BLaER1 treated with 17β-estradiol and CSF1 and Interleukin-3, amounts not matched to agents 10 nM and 100 nM (cell line): ENCODE results near the gene SNAP23.
A peak's percentile ranks its signal among the peaks of the same experiment; 100 is the strongest.
"Not testable (repeated sequence)": the region's sequence is repeated elsewhere in the genome, so short reads cannot be mapped to it uniquely, and the experiment has no call there.

Experiments used
- H3K27ac ChIP-seq, 11 experiments: shearing (Covaris generic); formaldehyde crosslinking; 2 replicates each; pipeline ENCODE4 v1.8.1; 2022
- H3K27me3 ChIP-seq, 11 experiments: shearing (Covaris generic); formaldehyde crosslinking; 2 replicates each; pipeline ENCODE4 v1.8.1; 2022
- H3K36me3 ChIP-seq, 11 experiments: shearing (Covaris generic); formaldehyde crosslinking; 2 replicates each; pipeline ENCODE4 v1.8.1; 2022
- H3K4me1 ChIP-seq, 10 experiments: shearing (Covaris generic); formaldehyde crosslinking; 2 replicates each; pipeline ENCODE4 v1.8.1; 2022
- H3K4me2 ChIP-seq, 11 experiments: shearing (Covaris generic); formaldehyde crosslinking; 2 replicates each; pipeline ENCODE4 v1.8.1; 2022
- H3K4me3 ChIP-seq, 10 experiments: shearing (Covaris generic); formaldehyde crosslinking; 2 replicates each; pipeline ENCODE4 v1.8.1; 2022
- H3K9ac ChIP-seq, 11 experiments: shearing (Covaris generic); formaldehyde crosslinking; 2 replicates each; pipeline ENCODE4 v1.8.1; 2022
- H3K9me3 ChIP-seq, 11 experiments: shearing (Covaris generic); formaldehyde crosslinking; replicated peaks in 1 of 11; 2 replicates each; pipeline ENCODE4 v1.8.1; 2022
- H4K20me1 ChIP-seq, 11 experiments: shearing (Covaris generic); formaldehyde crosslinking; 2 replicates each; pipeline ENCODE4 v1.8.1; 2022
- Cebpa-rat ChIP-seq, 11 experiments: shearing (Covaris generic); IDR thresholded peaks; 2 replicates each; pipeline ENCODE4 v1.8.1; 2022

The SNAP23 gene

GRCh38 chr15:42544853-42545629 lies 49.6 kb downstream of the SNAP23 start:
- H3K9ac ChIP-seq = no peak overlapping the region

DNA sequence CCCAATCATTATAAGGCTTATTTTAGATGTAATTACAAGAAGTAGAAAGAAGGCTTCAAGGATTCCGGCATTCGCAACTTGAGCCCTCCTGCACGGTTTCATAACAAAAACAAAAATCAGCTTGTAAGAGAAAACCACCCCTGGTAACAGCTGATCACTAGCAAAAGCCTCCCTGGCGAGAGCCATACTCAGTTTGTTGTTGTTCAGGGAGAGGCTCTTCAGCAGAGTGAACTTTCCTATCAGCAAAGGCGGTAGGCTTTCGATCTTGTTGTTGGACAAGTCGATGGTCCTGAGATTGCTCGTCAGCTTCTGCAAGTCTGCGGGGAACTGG lies 52.4 kb downstream of the SNAP23 start:
- TF ChIP-seq Cebpa-rat (IDR thresholded peaks at IDR 0.05) = no peak
- peak overlapping the region; percentile 85 to 96 (median 90) for H3K4me3 ChIP-seq
- H3K9ac ChIP-seq = peak overlapping the region; percentile 84 to 94 (median 91)
- no peaks in the 10 kb centered on the region for H3K9me3 ChIP-seq
- H3K4me1 ChIP-seq = peaks cover 32 to 57% (median 50%) of the 10 kb centered on the region in 10 experiments
- peak overlapping the region; percentile 62 to 93 (median 89) for H3K27ac ChIP-seq
- peaks cover 18 to 64% (median 45%) of the 10 kb centered on the region in 11 experiments for H3K36me3 ChIP-seq
- peak overlapping the region; percentile 78 to 92 (median 85) for H3K4me2 ChIP-seq
- H4K20me1 ChIP-seq = peaks cover 0 to 30% (median 3%) of the 10 kb centered on the region in 11 experiments; a peak in 8 of 22 replicates
- H3K27me3 ChIP-seq = no peaks in the 10 kb centered on the region

More at GRCh38 chr15:42544853-42545629, 49.6 kb downstream of the SNAP23 start:
- H3K4me3 ChIP-seq = no peak overlapping the region
- H3K27ac ChIP-seq = peak overlapping the region in 3 of 11 experiments; percentile 19 to 40 (median 34); a peak in 4 of 22 replicates
- no peaks in the 10 kb centered on the region for H3K9me3 ChIP-seq
- TF ChIP-seq Cebpa-rat (IDR thresholded peaks at IDR 0.05) = no peak
- peaks cover 0 to 7% (median 0%) of the 10 kb centered on the region in 11 experiments; a peak in 3 of 22 replicates for H4K20me1 ChIP-seq
- peaks cover 42 to 71% (median 55%) of the 10 kb centered on the region in 11 experiments for H3K36me3 ChIP-seq
- H3K4me1 ChIP-seq = peaks cover 27 to 43% (median 35%) of the 10 kb centered on the region in 10 experiments
- H3K4me2 ChIP-seq = peak overlapping the region in 5 of 11 experiments; percentile 11 to 92 (median 78); a peak in 7 of 22 replicates
- no peaks in the 10 kb centered on the region for H3K27me3 ChIP-seq

DNA sequence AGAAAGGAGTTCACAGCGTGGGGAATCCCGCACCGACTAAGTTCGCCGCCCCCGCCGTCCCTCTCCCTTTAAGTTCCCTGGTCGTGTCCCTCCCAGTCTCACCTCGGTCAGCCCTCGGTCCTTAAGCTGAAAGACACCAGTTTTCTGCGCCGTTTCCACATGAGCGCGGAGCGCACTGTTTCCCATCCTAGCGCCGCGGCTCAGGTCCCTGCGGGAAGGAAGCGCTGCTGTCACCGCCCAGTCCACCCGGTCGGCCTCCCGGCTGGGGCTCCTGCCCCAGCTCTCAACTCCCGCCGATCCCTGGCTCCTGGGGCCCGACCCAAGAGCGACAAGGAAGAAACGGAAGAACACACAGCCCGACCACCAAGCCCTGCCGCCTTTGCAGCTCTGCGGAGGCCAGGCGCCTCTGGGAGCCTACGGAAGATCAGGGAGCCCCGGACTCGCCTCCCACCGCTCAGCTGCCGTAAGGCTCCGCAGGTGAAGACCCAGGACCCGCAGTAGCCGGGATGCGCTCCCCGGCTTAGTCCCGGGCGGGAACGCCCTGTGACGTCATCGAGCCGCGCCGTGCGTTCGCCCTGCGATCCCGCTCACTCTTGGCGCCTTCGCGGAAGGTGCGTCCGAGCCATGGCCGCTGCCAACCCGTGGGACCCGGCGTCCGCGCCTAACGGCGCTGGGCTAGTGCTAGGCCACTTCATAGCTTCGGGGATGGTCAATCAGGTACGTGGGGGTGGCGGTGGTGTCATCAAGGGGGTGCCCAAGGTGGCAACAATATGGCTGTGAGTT lies 53.0 kb downstream of the SNAP23 start, which contains the start of the genes HAUS2 and LRRC57:
TSS of gene HAUS2 (plus strand) at position 590 of the 783 bp plus-strand sequence. CDS start at position 625, 35 bp downstream.
TSS of gene LRRC57 (minus strand) at position 545 of the 783 bp plus-strand sequence. CDS start at position 186, 359 bp downstream.
- Histone ChIP-seq H3K9ac (peak within 1 kb of the TSS; percentile 84 to 94 (median 91)), H3K4me3 (peak within 1 kb of the TSS; percentile 85 to 96 (median 90)), H3K4me1 (peaks cover 32 to 61% (median 51%) of the 10 kb centered on the region in 10 experiments), H3K27me3 (no peaks in the 10 kb centered on the region), H3K36me3 (peaks cover 12 to 64% (median 40%) of the 10 kb centered on the region in 11 experiments), H3K4me2 (peak within 1 kb of the TSS; percentile 78 to 92 (median 86)), H3K9me3 (no peaks in the 10 kb centered on the region), H3K27ac (peak within 1 kb of the TSS; percentile 62 to 93 (median 89)), H4K20me1 (peaks cover 0 to 36% (median 6%) of the 10 kb centered on the region in 11 experiments; a peak in 11 of 22 replicates)
- no peak for TF ChIP-seq Cebpa-rat (IDR thresholded peaks at IDR 0.05)

GRCh38 chr15:42549032-42549491 lies 53.6 kb downstream of the SNAP23 start:
- peak overlapping the region; percentile 84 to 94 (median 91) for H3K9ac ChIP-seq
- no peak for TF ChIP-seq Cebpa-rat (IDR thresholded peaks at IDR 0.05)
- peaks cover 6 to 64% (median 35%) of the 10 kb centered on the region in 11 experiments; a peak in 21 of 22 replicates for H3K36me3 ChIP-seq
- no peaks in the 10 kb centered on the region for H3K27me3 ChIP-seq
- H3K27ac ChIP-seq = peak overlapping the region; percentile 62 to 93 (median 89)
- H3K4me1 ChIP-seq = peaks cover 32 to 66% (median 52%) of the 10 kb centered on the region in 10 experiments
- H4K20me1 ChIP-seq = peaks cover 0 to 42% (median 12%) of the 10 kb centered on the region in 11 experiments; a peak in 15 of 22 replicates
- H3K4me2 ChIP-seq = peak overlapping the region; percentile 78 to 92 (median 86)
- H3K4me3 ChIP-seq = peak overlapping the region; percentile 85 to 96 (median 90)
- no peaks in the 10 kb centered on the region for H3K9me3 ChIP-seq

DNA sequence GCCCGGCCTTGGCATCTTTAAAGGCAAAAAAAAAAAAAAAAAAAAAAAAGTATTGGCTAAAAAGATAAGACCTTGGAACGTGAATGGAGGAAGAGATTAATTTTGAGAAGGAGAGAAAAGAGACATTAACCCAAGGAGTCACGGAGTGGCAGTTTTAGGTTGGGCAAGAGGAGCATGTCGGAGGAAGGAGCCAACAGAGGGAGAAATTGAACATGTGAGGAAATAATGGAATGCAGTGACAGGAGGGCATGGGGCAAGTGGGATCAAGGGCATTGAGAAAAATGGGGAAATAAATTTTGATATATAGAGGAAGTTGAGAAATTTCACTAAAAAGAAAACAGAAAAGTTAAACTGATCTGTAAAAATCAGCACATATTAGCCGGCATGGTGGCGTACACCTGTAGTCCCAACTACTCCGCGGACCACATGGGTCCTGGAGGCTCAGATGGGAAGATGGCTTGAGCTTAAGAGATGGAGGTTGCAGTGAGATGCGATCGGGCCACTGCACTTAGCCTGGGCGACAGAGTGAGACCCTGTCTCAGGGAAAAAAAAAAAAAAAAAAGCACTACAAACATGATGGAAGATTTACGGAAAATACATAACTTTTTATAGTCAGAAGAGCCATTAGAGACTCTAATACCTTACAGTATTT lies 54.4 kb downstream of the SNAP23 start:
- Histone ChIP-seq H3K36me3 (peaks cover 0 to 64% (median 27%) of the 10 kb centered on the region in 11 experiments; a peak in 18 of 22 replicates), H3K4me3 (peak overlapping the region; percentile 85 to 96 (median 90)), H3K9me3 (no peaks in the 10 kb centered on the region), H3K27me3 (no peaks in the 10 kb centered on the region), H3K4me1 (peaks cover 32 to 59% (median 50%) of the 10 kb centered on the region in 10 experiments), H4K20me1 (peaks cover 0 to 50% (median 20%) of the 10 kb centered on the region in 11 experiments; a peak in 18 of 22 replicates), H3K27ac (peak overlapping the region in 10 of 11 experiments; percentile 82 to 93 (median 90); a peak in 20 of 22 replicates), H3K4me2 (peak overlapping the region; percentile 78 to 92 (median 86)), H3K9ac (peak overlapping the region; percentile 84 to 94 (median 91))
- TF ChIP-seq Cebpa-rat (IDR thresholded peaks at IDR 0.05) = no peak

GRCh38 chr15:42553554-42553953 lies 58.1 kb downstream of the SNAP23 start:
- H3K9ac ChIP-seq = no peak overlapping the region
- peaks cover 0 to 62% (median 27%) of the 10 kb centered on the region in 11 experiments; a peak in 19 of 22 replicates for H4K20me1 ChIP-seq
- peak overlapping the region in 2 of 11 experiments; percentile 19 to 28; a peak in 1 of 22 replicates for H3K4me2 ChIP-seq
- H3K27me3 ChIP-seq = no peaks in the 10 kb centered on the region
- peaks cover 11 to 29% (median 21%) of the 10 kb centered on the region in 10 experiments for H3K4me1 ChIP-seq
- H3K4me3 ChIP-seq = no peak overlapping the region
- H3K27ac ChIP-seq = no peak overlapping the region
- TF ChIP-seq Cebpa-rat (IDR thresholded peaks at IDR 0.05) = no peak
- H3K9me3 ChIP-seq = peaks cover 0 to 7% (median 0%) of the 10 kb centered on the region in 11 experiments; a peak in 2 of 22 replicates
- peaks cover 10 to 73% (median 43%) of the 10 kb centered on the region in 11 experiments for H3K36me3 ChIP-seq

GRCh38 chr15:42556550-42557207 lies 61.2 kb downstream of the SNAP23 start:
- H3K36me3 ChIP-seq = peaks cover 40 to 92% (median 69%) of the 10 kb centered on the region in 11 experiments

More at GRCh38 chr15:42556550-42557207, 61.2 kb downstream of the SNAP23 start:
- not testable (repeated sequence) for H3K4me3 ChIP-seq, H3K9me3 ChIP-seq, H3K27ac ChIP-seq, H3K27me3 ChIP-seq, H3K4me2 ChIP-seq, H3K9ac ChIP-seq
- Histone ChIP-seq H3K4me1 (peaks cover 0 to 10% (median 2%) of the 10 kb centered on the region in 10 experiments; a peak in 5 of 20 replicates), H4K20me1 (peaks cover 0 to 56% (median 34%) of the 10 kb centered on the region in 11 experiments; a peak in 19 of 22 replicates)
